ENCODE measurements around the gene LRRC14B. TPM values are rescaled to one million over a fixed set of nuclear protein-coding genes. Genes with fewer than 3 reads are reported as not detected.

The LRRC14B gene
- polyA plus RNA-seq, 3 donors = not detected

DNA sequence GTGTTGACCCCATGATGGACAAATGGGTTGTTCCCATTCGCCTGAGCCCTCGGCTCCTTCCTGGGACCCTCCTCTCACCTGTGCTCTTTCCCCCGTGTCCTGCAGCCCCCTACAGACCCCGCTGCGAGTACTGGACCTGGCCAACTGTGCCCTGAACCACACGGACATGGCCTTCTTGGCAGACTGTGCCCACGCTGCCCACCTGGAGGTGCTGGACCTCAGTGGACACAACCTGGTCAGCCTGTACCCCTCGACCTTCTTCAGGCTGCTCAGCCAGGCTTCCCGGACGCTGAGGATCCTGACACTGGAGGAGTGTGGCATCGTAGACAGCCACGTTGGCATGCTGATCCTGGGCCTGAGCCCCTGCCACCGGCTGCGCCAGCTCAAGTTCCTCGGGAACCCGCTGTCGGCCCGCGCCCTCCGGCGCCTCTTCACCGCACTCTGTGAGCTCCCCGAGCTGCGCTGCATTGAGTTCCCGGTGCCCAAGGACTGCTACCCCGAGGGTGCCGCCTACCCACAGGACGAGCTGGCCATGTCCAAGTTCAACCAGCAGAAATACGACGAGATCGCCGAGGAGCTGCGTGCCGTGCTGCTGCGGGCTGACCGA is 3.4 kb downstream of the LRRC14B start:
- TF ChIP-seq, protein P1, sequence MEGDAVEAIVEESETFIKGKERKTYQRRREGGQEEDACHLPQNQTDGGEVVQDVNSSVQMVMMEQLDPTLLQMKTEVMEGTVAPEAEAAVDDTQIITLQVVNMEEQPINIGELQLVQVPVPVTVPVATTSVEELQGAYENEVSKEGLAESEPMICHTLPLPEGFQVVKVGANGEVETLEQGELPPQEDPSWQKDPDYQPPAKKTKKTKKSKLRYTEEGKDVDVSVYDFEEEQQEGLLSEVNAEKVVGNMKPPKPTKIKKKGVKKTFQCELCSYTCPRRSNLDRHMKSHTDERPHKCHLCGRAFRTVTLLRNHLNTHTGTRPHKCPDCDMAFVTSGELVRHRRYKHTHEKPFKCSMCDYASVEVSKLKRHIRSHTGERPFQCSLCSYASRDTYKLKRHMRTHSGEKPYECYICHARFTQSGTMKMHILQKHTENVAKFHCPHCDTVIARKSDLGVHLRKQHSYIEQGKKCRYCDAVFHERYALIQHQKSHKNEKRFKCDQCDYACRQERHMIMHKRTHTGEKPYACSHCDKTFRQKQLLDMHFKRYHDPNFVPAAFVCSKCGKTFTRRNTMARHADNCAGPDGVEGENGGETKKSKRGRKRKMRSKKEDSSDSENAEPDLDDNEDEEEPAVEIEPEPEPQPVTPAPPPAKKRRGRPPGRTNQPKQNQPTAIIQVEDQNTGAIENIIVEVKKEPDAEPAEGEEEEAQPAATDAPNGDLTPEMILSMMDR (IDR thresholded peaks at IDR 0.05) = no peak
- no peak overlapping the region for H3K9ac ChIP-seq (ENCODE audit: insufficient read depth, low read length, poor library complexity, severe bottlenecking)
- no peaks in the 10 kb centered on the region for H3K9me3 ChIP-seq (replicated peaks in 1 of 2; ENCODE audit: control insufficient read depth in 1 of 2, insufficient read depth in 1 of 2, low read length in 2 of 2)
- Mint-ChIP-seq H3K4me3 (no peak overlapping the region), H3K9me3 (peaks cover 0 to 2% (median 0%) of the 10 kb centered on the region in 7 donors), H3K36me3 (no peaks in the 10 kb centered on the region), H3K4me1 (no peaks in the 10 kb centered on the region), H3K27me3 (ENCODE audit: low read depth in 3 of 3) (peaks cover 9 to 29% (median 15%) of the 10 kb centered on the region in 3 donors), H3K27ac (no peak overlapping the region)
- no peak overlapping the region for H3K4me2 ChIP-seq (replicated peaks; ENCODE audit: extremely low read depth, low read length, poor library complexity, severe bottlenecking)
- H3K4me3 ChIP-seq (replicated peaks in 1 of 3; ENCODE audit: low read depth in 2 of 3, low read length in 3 of 3) = no peak overlapping the region
- intact Hi-C loops (cut with micrococcal nuclease) = no loop called here
- peaks cover 0 to 8% of the 10 kb centered on the region in 2 donors for H3K27me3 ChIP-seq (ENCODE audit: control insufficient read depth in 2 of 2, insufficient read depth in 2 of 2, low read length in 2 of 2)
- no peak overlapping the region for H2AFZ ChIP-seq (ENCODE audit: insufficient read depth, low read depth, low read length, poor library complexity, severe bottlenecking)
- H3K4me1 ChIP-seq (ENCODE audit: control insufficient read depth in 1 of 2, insufficient read depth in 2 of 2, low read length in 2 of 2) = no peaks in the 10 kb centered on the region
- H3K79me2 ChIP-seq (ENCODE audit: insufficient read depth, low read length) = no peaks in the 10 kb centered on the region
- DNase-seq = no peak
- no peaks in the 10 kb centered on the region for H3K36me3 ChIP-seq (replicated peaks in 1 of 2; ENCODE audit: control insufficient read depth in 1 of 2, insufficient read depth in 2 of 2, low read length in 2 of 2)
- 95% methylated on average over 36 of the region's 36 CpGs for WGBS (ENCODE audit: insufficient coverage)
- H3K27ac ChIP-seq (ENCODE audit: low read depth in 1 of 2, low read length in 2 of 2) = no peak overlapping the region
- no peaks in the 10 kb centered on the region for H4K20me1 ChIP-seq (ENCODE audit: insufficient read depth, low read length)

GRCh38 chr5:195401-196160 is 4.3 kb downstream of the LRRC14B start:
- Histone ChIP-seq H3K36me3 (replicated peaks in 1 of 2; ENCODE audit: control insufficient read depth in 1 of 2, insufficient read depth in 2 of 2, low read length in 2 of 2) (no peaks in the 10 kb centered on the region), H3K79me2 (ENCODE audit: insufficient read depth, low read length) (no peaks in the 10 kb centered on the region), H3K9ac (ENCODE audit: insufficient read depth, low read length, poor library complexity, severe bottlenecking) (no peak overlapping the region), H3K27ac (ENCODE audit: low read depth in 1 of 2, low read length in 2 of 2) (no peak overlapping the region), H3K9me3 (replicated peaks in 1 of 2; ENCODE audit: control insufficient read depth in 1 of 2, insufficient read depth in 1 of 2, low read length in 2 of 2) (no peaks in the 10 kb centered on the region), H3K4me2 (replicated peaks; ENCODE audit: extremely low read depth, low read length, poor library complexity, severe bottlenecking) (no peak overlapping the region), H3K4me1 (ENCODE audit: control insufficient read depth in 1 of 2, insufficient read depth in 2 of 2, low read length in 2 of 2) (no peaks in the 10 kb centered on the region), H3K27me3 (ENCODE audit: control insufficient read depth in 2 of 2, insufficient read depth in 2 of 2, low read length in 2 of 2) (peaks cover 0 to 8% of the 10 kb centered on the region in 2 donors), H3K4me3 (replicated peaks in 1 of 3; ENCODE audit: low read depth in 2 of 3, low read length in 3 of 3) (no peak overlapping the region), H2AFZ (ENCODE audit: insufficient read depth, low read depth, low read length, poor library complexity, severe bottlenecking) (no peak overlapping the region), H4K20me1 (ENCODE audit: insufficient read depth, low read length) (no peaks in the 10 kb centered on the region)
- Mint-ChIP-seq H3K27me3 (ENCODE audit: low read depth in 3 of 3) (peaks cover 4 to 23% (median 15%) of the 10 kb centered on the region in 3 donors), H3K9me3 (peaks cover 0 to 2% (median 0%) of the 10 kb centered on the region in 7 donors), H3K4me1 (no peaks in the 10 kb centered on the region), H3K4me3 (no peak overlapping the region), H3K36me3 (no peaks in the 10 kb centered on the region), H3K27ac (no peak overlapping the region)
- intact Hi-C loops (cut with micrococcal nuclease) = no loop called here
- TF ChIP-seq, protein P1 (IDR thresholded peaks at IDR 0.05) = no peak
- WGBS (ENCODE audit: insufficient coverage) = 84% methylated on average over 27 of the region's 33 CpGs
- no peak for DNase-seq

Data from CD14-positive monocyte (primary cell).